K562 (cell line): ENCODE data around the gene UBE2L3. TPM values are rescaled to one million over a fixed set of nuclear protein-coding genes. Genes with fewer than 3 reads are reported as not detected.

Experiments used
- CEBPZ ChIP-seq: fragments of 150-350 bp; IDR thresholded peaks from 2 replicates; pipeline ENCODE4 v1.6.1; 2014; ENCODE audit warnings: low read depth, mild to moderate bottlenecking, low read length, borderline replicate concordance
- CREB3L1 ChIP-seq: fragments of 450-650 bp; IDR thresholded peaks from 2 replicates; pipeline ENCODE4 v1.6.1; 2014; ENCODE audit warnings: low read depth, mild to moderate bottlenecking, moderate library complexity, borderline replicate concordance
- FOSL1 ChIP-seq: fragments of 200-800 bp; sonication (Bioruptor generic); conservative IDR thresholded peaks from 2 replicates; pipeline ENCODE4 v1.6.1; 2016; ENCODE audit warnings: missing genetic modification characterization, missing compliant biosample characterization
- MEF2A ChIP-seq: IDR thresholded peaks from 2 replicates; pipeline ENCODE4 v1.6.1; 2011; ENCODE audit warnings: low read depth, mild to moderate bottlenecking, low read length, moderate library complexity; ENCODE audit not compliant: control insufficient read depth
- NFATC3 ChIP-seq: fragments of 450-650 bp; IDR thresholded peaks from 2 replicates; pipeline ENCODE4 v1.6.1; 2017; ENCODE audit warnings: mild to moderate bottlenecking
- PRPF4 ChIP-seq: fragments of 200-400 bp; formaldehyde crosslinking; IDR thresholded peaks from one replicate; pipeline ENCODE4 v1.6.1; 2017; ENCODE audit warnings: low read length, low read depth, mild to moderate bottlenecking; ENCODE audit not compliant: insufficient read depth, poor library complexity, severe bottlenecking
- YY1 ChIP-seq, 3 experiments: IDR thresholded peaks; 2 replicates each; pipeline ENCODE4 v1.6.1; 2011; ENCODE audit warnings: low read length in 2 of 3, mild to moderate bottlenecking in 2 of 3, moderate library complexity in 2 of 3, borderline replicate concordance in 1 of 3, control low read depth in 1 of 3, low read depth in 1 of 3; ENCODE audit not compliant: insufficient read depth in 3 of 3, insufficient replicate concordance in 2 of 3, control insufficient read depth in 1 of 3, insufficient read length in 1 of 3; ENCODE audit errors: extremely low read depth in 1 of 3
- ZMIZ1 ChIP-seq, 2 experiments: fragments of 150-350 bp in 1 of 2; IDR thresholded peaks; 2 replicates each; pipeline ENCODE4 v1.6.1; 2012 to 2016; ENCODE audit warnings: low read depth in 2 of 2, low read length in 2 of 2, mild to moderate bottlenecking in 1 of 2, moderate library complexity in 1 of 2
- ZNF395 ChIP-seq: fragments of 200-800 bp; sonication (Bioruptor generic); IDR thresholded peaks from 2 replicates; pipeline ENCODE4 v1.6.1; 2017; ENCODE audit warnings: missing genetic modification characterization, missing compliant biosample characterization
- polyA plus RNA-seq, 8 experiments: library from polyadenylated mRNA; depleted of rRNA in 4 of 8; stranded (reverse) in 5 of 8; unstranded in 3 of 8; fragments of >200 nt; fragmentation: Nextera tagmentation in 2 of 8; fragmentation: Illumina TruSeq in 1 of 8; extraction: Ambion mirVana in 2 of 8; extraction: Trizol in 1 of 8; gene quantifications; 2 replicates each; pipeline versions ENCODE4 v1.2.1 to v1.2.3, GENCODE V29; 2011 to 2014; ENCODE audit warnings: inconsistent platforms in 1 of 8, missing spikeins in 1 of 8
- total RNA-seq, 7 experiments: library from RNA; depleted of rRNA in 6 of 7; stranded (reverse); fragments of >200 nt in 6 of 7; fragmentation: Illumina TruSeq in 2 of 7; extraction: Trizol in 2 of 7; gene quantifications; 2 replicates each; pipeline versions ENCODE4 v1.2.1 to v1.2.3, GENCODE V29; 2011 to 2021; ENCODE audit warnings: low replicate concordance in 1 of 7

Gene UBE2L3
- total and polyA plus RNA-seq, 9 of the 15 experiments (the other 6 are each of a cell fraction or from before 2014, with no cell fraction given): 215 to 625 (median 285) TPM

GRCh38 chr22:21567456-21568346, at the start of gene UBE2L3 (continued):
- TF ChIP-seq MEF2A (no peak), CEBPZ (no peak), YY1 (IDR thresholded peaks at IDR 0.05; ENCODE audit: borderline replicate concordance in 1 of 3, control insufficient read depth in 1 of 3, extremely low read depth in 1 of 3, insufficient read depth in 3 of 3, insufficient read length in 1 of 3, insufficient replicate concordance in 2 of 3, low read depth in 1 of 3, low read length in 2 of 3) (no peak), ZNF395 (CRISPR knock-in tag) (no peak), CREB3L1 (no peak), NFATC3 (no peak), PRPF4 (no peak), ZMIZ1 (IDR thresholded peaks at IDR 0.05; ENCODE audit: low read depth in 2 of 2, low read length in 2 of 2) (peak in 1 of 2 experiments; percentile 87; a peak in 2 of 4 replicates), FOSL1 (no peak)
